GM23338 (cell line): ENCODE results near the gene UBALD1. TPM values are rescaled to one million over a fixed set of nuclear protein-coding genes. Genes with fewer than 3 reads are reported as not detected.
A peak's percentile ranks its signal among the peaks of the same experiment; 100 is the strongest.

Source experiments
- ATAC-seq: fragments of 200-7000 bp; cut with Tn5 transposase; 3 replicates; pipeline ENCODE4 v1.9.1; 2020
- DNase-seq: peaks from one replicate; pipeline ENCODE4 v3.0.0-alpha.2; 2015; ENCODE audit warnings: low spot score
- H2AFZ ChIP-seq: fragments of 200-600 bp; sonication (generic); 2 replicates; pipeline ENCODE4 v1.8.0; 2016; ENCODE audit warnings: antibody characterized with exemption, mild to moderate bottlenecking, moderate library complexity
- H3F3A ChIP-seq: fragments of 200-600 bp; sonication (generic); replicated peaks from 2 replicates; pipeline ENCODE4 v1.8.0; 2017; ENCODE audit warnings: antibody characterized with exemption, mixed run types, low read depth
- H3K27ac ChIP-seq: fragments of 200-600 bp; sonication (generic); 2 replicates; pipeline ENCODE4 v1.6.1; 2016; ENCODE audit warnings: low read depth
- H3K27me3 ChIP-seq: fragments of 200-600 bp; sonication (generic); 2 replicates; pipeline ENCODE4 v1.8.0; 2016; ENCODE audit warnings: mild to moderate bottlenecking, mixed run types, moderate library complexity; ENCODE audit not compliant: insufficient read depth
- H3K36me3 ChIP-seq: fragments of 200-600 bp; sonication (generic); 2 replicates; pipeline ENCODE4 v1.8.0; 2016; ENCODE audit warnings: mild to moderate bottlenecking; ENCODE audit not compliant: insufficient read depth
- H3K4me1 ChIP-seq: fragments of 200-600 bp; sonication (generic); 2 replicates; pipeline ENCODE4 v1.8.0; 2016; ENCODE audit warnings: mild to moderate bottlenecking, moderate library complexity; ENCODE audit not compliant: insufficient read depth
- H3K4me2 ChIP-seq: fragments of 200-600 bp; sonication (generic); 2 replicates; pipeline ENCODE4 v1.7.1; 2017; ENCODE audit warnings: mixed run types
- H3K4me3 ChIP-seq: fragments of 200-600 bp; sonication (generic); 2 replicates; pipeline ENCODE4 v1.6.1; 2016; ENCODE audit warnings: mixed run types
- H3K79me2 ChIP-seq: fragments of 200-600 bp; sonication (generic); replicated peaks from 2 replicates; pipeline ENCODE4 v1.8.0; 2017; ENCODE audit warnings: mild to moderate bottlenecking; ENCODE audit not compliant: insufficient read depth
- H3K9me2 ChIP-seq: fragments of 200-600 bp; sonication (generic); 2 replicates; pipeline ENCODE4 v1.8.0; 2017; ENCODE audit not compliant: insufficient read depth
- H4K20me1 ChIP-seq: fragments of 200-600 bp; sonication (generic); replicated peaks from 2 replicates; pipeline ENCODE4 v1.8.0; 2017; ENCODE audit warnings: mild to moderate bottlenecking; ENCODE audit not compliant: insufficient read depth
- H3K27ac Mint-ChIP-seq: 2 replicates; pipeline ENCODE4 v1.8.0; 2020; ENCODE audit warnings: inconsistent platforms, mild to moderate bottlenecking, moderate library complexity, mixed read lengths
- H3K27me3 Mint-ChIP-seq: 3 replicates; pipeline ENCODE4 v1.8.0; 2022; ENCODE audit warnings: low read depth, mild to moderate bottlenecking, moderate library complexity, mixed read lengths, inconsistent platforms; ENCODE audit not compliant: insufficient read depth, poor library complexity
- H3K36me3 Mint-ChIP-seq: 3 replicates; pipeline ENCODE4 v1.8.0; 2021; ENCODE audit warnings: low read depth, mild to moderate bottlenecking, inconsistent platforms, moderate library complexity, mixed read lengths
- H3K4me1 Mint-ChIP-seq: 3 replicates; pipeline ENCODE4 v1.8.0; 2020; ENCODE audit warnings: mild to moderate bottlenecking, inconsistent platforms, mixed read lengths
- H3K4me3 Mint-ChIP-seq: 3 replicates; pipeline ENCODE4 v1.8.0; 2021; ENCODE audit warnings: moderate library complexity, mild to moderate bottlenecking, inconsistent platforms, mixed read lengths
- H3K9me3 Mint-ChIP-seq: 3 replicates; pipeline ENCODE4 v1.8.0; 2020; ENCODE audit warnings: moderate library complexity, mild to moderate bottlenecking, inconsistent platforms, mixed read lengths
- CREB1 ChIP-seq: fragments of 250-450 bp; sonication (Bioruptor Pico); IDR thresholded peaks from 2 replicates; pipeline ENCODE4 v1.5.0; 2020; ENCODE audit warnings: low read depth, mild to moderate bottlenecking, moderate library complexity
- EZH2phosphoT487 ChIP-seq: fragments of 200-600 bp; sonication (generic); IDR thresholded peaks from one replicate; pipeline ENCODE4 v1.8.1; 2018; ENCODE audit warnings: antibody characterized with exemption; ENCODE audit not compliant: unreplicated experiment
- JUNB ChIP-seq: IDR thresholded peaks from one replicate; pipeline ENCODE4 v1.6.1; 2016; ENCODE audit warnings: antibody characterized with exemption; ENCODE audit not compliant: unreplicated experiment
- POLR2AphosphoS5 ChIP-seq: IDR thresholded peaks from 2 replicates; pipeline ENCODE4 v1.6.1; 2016; ENCODE audit warnings: antibody characterized with exemption, low read depth
- STAT1 ChIP-seq: IDR thresholded peaks from one replicate; pipeline ENCODE4 v1.6.1; 2016; ENCODE audit warnings: antibody characterized with exemption; ENCODE audit not compliant: unreplicated experiment
- ZNF114 ChIP-seq: fragments of 250-450 bp; sonication (Bioruptor Pico); IDR thresholded peaks from 2 replicates; pipeline ENCODE4 v1.5.0; 2020; ENCODE audit warnings: mild to moderate bottlenecking, moderate library complexity
- ZNF331 ChIP-seq: fragments of 250-450 bp; sonication (Bioruptor Pico); IDR thresholded peaks from 2 replicates; pipeline ENCODE4 v1.5.0; 2020; ENCODE audit warnings: low read depth, mild to moderate bottlenecking, moderate library complexity
- polyA plus RNA-seq: library from polyadenylated mRNA; unstranded; fragments of >200 nt; fragmentation: Nextera tagmentation; extraction: Ambion mirVana; gene quantifications from 2 replicates; pipeline ENCODE4 v1.2.1, GENCODE V29; 2016
- total RNA-seq: library from RNA; depleted of rRNA; stranded (reverse); fragments of >200 nt; shearing (Covaris generic); gene quantifications from 2 replicates; pipeline ENCODE4 v1.2.3, GENCODE V29; 2014
- TF ChIP-seq, protein P1 (sequence below): IDR thresholded peaks from one replicate; pipeline ENCODE4 v1.6.1; 2018; ENCODE audit warnings: antibody characterized with exemption; ENCODE audit not compliant: unreplicated experiment
- TF ChIP-seq, protein P2 (sequence below), 2 experiments: fragments of 200-600 bp in 1 of 2; sonication (generic) in 1 of 2; conservative IDR thresholded peaks; 2 replicates each; pipeline versions ENCODE4 v1.5.1 to v1.6.1; 2016 to 2017; ENCODE audit warnings: antibody characterized with exemption in 2 of 2, low read depth in 2 of 2, mild to moderate bottlenecking in 2 of 2, moderate library complexity in 1 of 2

The UBALD1 gene
- total and polyA plus RNA-seq, 2 experiments from 2014 or later = 20.7 to 32.8 TPM

DNA sequence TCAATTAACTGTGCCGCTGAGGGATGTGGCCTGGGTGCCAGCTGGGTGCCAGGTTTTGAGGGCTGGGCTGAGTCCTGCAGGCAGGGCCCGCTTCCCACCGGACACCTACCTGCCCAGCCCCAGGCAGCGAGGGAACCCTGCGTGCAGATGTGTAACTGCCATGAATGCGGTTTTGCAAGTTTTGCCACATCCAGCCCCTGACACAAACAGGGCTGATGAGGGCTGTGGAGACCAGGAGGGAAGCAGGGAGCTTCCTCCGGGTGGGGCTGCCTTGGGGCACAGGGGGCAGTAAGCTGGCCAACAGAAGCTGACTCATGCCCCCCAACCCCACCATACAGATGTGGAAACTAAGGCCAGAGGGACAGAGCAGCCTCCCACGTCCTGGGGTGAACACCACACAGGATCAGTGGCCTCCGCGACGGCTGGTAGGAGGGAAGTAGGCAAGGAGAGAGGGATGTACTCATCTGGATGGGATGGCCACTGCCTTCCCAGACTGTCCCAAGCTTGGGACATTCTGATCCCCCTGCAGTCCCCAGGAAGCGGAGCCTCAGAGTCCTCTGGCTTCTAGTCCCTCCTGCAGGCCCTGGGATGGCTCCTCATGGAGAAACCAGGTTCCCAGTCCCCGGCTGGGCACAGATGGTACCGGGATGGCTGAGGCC, 1.6 kb downstream of the UBALD1 start (continued):
- TF ChIP-seq ZNF114 (CRISPR knock-in tag) (no peak), JUNB (no peak), POLR2AphosphoS5 (no peak), ZNF331 (CRISPR knock-in tag) (no peak), STAT1 (no peak), EZH2phosphoT487 (no peak), CREB1 (CRISPR knock-in tag) (no peak)
- TF ChIP-seq, protein P1, sequence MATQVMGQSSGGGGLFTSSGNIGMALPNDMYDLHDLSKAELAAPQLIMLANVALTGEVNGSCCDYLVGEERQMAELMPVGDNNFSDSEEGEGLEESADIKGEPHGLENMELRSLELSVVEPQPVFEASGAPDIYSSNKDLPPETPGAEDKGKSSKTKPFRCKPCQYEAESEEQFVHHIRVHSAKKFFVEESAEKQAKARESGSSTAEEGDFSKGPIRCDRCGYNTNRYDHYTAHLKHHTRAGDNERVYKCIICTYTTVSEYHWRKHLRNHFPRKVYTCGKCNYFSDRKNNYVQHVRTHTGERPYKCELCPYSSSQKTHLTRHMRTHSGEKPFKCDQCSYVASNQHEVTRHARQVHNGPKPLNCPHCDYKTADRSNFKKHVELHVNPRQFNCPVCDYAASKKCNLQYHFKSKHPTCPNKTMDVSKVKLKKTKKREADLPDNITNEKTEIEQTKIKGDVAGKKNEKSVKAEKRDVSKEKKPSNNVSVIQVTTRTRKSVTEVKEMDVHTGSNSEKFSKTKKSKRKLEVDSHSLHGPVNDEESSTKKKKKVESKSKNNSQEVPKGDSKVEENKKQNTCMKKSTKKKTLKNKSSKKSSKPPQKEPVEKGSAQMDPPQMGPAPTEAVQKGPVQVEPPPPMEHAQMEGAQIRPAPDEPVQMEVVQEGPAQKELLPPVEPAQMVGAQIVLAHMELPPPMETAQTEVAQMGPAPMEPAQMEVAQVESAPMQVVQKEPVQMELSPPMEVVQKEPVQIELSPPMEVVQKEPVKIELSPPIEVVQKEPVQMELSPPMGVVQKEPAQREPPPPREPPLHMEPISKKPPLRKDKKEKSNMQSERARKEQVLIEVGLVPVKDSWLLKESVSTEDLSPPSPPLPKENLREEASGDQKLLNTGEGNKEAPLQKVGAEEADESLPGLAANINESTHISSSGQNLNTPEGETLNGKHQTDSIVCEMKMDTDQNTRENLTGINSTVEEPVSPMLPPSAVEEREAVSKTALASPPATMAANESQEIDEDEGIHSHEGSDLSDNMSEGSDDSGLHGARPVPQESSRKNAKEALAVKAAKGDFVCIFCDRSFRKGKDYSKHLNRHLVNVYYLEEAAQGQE = no peak

DNA sequence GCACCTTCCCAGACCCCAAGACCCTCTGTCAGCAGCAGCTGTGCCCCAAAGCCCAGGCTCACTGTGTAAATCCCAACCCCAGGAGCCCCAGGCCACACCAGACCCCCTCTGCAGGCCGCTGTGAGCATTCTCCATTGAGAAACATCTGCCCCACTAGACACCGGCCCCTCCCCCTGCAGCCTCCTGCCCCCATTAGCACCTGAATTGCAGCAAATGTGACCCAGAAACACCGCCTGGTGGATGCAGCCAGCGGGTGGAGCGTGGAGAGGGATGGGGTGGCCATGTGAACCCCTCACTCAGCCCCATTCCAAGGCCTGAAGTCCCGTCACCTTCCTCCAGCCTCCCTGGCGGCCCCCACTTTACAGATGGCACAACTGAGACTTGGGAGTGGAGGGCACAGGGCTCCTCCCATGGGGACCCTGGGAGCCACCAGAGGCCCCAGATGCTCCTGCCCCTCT, 2.2 kb downstream of the UBALD1 start:
- Mint-ChIP-seq H3K27me3 (peaks cover 26% of the 10 kb centered on the region), H3K4me1 (peaks cover 29% of the 10 kb centered on the region), H3K9me3 (no peaks in the 10 kb centered on the region; the same call in 2 of the 3 replicates), H3K27ac (peak overlapping the region; percentile 94; the same call in 1 of the 2 replicates), H3K4me3 (peak overlapping the region; percentile 80), H3K36me3 (peaks cover 7% of the 10 kb centered on the region; the same call in 2 of the 3 replicates)
- H3K4me1 ChIP-seq = peaks cover 36% of the 10 kb centered on the region
- DNase-seq (peak; percentile 86), ATAC-seq (peak; percentile 9)
- H3K36me3 ChIP-seq = no peaks in the 10 kb centered on the region
- TF ChIP-seq ZNF114 (CRISPR knock-in tag) (no peak), POLR2AphosphoS5 (no peak), ZNF331 (CRISPR knock-in tag) (no peak)
- TF ChIP-seq, protein P2, sequence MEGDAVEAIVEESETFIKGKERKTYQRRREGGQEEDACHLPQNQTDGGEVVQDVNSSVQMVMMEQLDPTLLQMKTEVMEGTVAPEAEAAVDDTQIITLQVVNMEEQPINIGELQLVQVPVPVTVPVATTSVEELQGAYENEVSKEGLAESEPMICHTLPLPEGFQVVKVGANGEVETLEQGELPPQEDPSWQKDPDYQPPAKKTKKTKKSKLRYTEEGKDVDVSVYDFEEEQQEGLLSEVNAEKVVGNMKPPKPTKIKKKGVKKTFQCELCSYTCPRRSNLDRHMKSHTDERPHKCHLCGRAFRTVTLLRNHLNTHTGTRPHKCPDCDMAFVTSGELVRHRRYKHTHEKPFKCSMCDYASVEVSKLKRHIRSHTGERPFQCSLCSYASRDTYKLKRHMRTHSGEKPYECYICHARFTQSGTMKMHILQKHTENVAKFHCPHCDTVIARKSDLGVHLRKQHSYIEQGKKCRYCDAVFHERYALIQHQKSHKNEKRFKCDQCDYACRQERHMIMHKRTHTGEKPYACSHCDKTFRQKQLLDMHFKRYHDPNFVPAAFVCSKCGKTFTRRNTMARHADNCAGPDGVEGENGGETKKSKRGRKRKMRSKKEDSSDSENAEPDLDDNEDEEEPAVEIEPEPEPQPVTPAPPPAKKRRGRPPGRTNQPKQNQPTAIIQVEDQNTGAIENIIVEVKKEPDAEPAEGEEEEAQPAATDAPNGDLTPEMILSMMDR (conservative IDR thresholded peaks at IDR 0.05; ENCODE audit: low read depth in 2 of 2) = peak; percentile 46 to 48
- H2AFZ ChIP-seq = no peak overlapping the region
- H3K79me2 ChIP-seq = peaks cover 42% of the 10 kb centered on the region
- peaks cover 31% of the 10 kb centered on the region for H3F3A ChIP-seq
- H3K27ac ChIP-seq = peak overlapping the region; percentile 83
- H3K4me3 ChIP-seq = peak overlapping the region; percentile 86
- H3K4me2 ChIP-seq = peak overlapping the region; percentile 93
- H3K9me2 ChIP-seq = no peaks in the 10 kb centered on the region
- peaks cover 7% of the 10 kb centered on the region for H4K20me1 ChIP-seq
- no peaks in the 10 kb centered on the region for H3K27me3 ChIP-seq
